Osteocyte (in vitro differentiated cells): Measurements from ENCODE around the gene PNLIP. TPM values are rescaled to one million over a fixed set of nuclear protein-coding genes. Genes with fewer than 3 reads are reported as not detected.

Experiments used
- DNase-seq: peaks from one replicate; pipeline ENCODE4 v3.0.0; 2021; ENCODE audit warnings: mixed read lengths; ENCODE audit not compliant: unreplicated experiment; ENCODE audit errors: extremely low spot score
- H3K27ac Mint-ChIP-seq: one replicate; pipeline ENCODE4 v1.8.0; 2021; ENCODE audit warnings: mild to moderate bottlenecking, mixed read lengths; ENCODE audit not compliant: unreplicated experiment
- H3K27me3 Mint-ChIP-seq: one replicate; pipeline ENCODE4 v1.8.0; 2021; ENCODE audit warnings: mixed read lengths; ENCODE audit not compliant: unreplicated experiment
- H3K36me3 Mint-ChIP-seq: one replicate; pipeline ENCODE4 v1.8.0; 2021; ENCODE audit warnings: mixed read lengths; ENCODE audit not compliant: unreplicated experiment
- H3K4me1 Mint-ChIP-seq: one replicate; pipeline ENCODE4 v1.8.0; 2021; ENCODE audit warnings: mixed read lengths; ENCODE audit not compliant: unreplicated experiment
- H3K4me3 Mint-ChIP-seq: one replicate; pipeline ENCODE4 v1.8.0; 2021; ENCODE audit warnings: mild to moderate bottlenecking, moderate library complexity, mixed read lengths; ENCODE audit not compliant: unreplicated experiment
- H3K9me3 Mint-ChIP-seq: one replicate; pipeline ENCODE4 v1.8.0; 2021; ENCODE audit warnings: mixed read lengths; ENCODE audit not compliant: unreplicated experiment
- long read RNA-seq: library from polyadenylated mRNA; unstranded; transcript quantifications from one replicate; pipeline ENCODE4 v2.0.0, GENCODE V29; 2021
- total RNA-seq: library from RNA; stranded (reverse); gene quantifications from 2 replicates; pipeline ENCODE4 v1.2.1, GENCODE V29; 2021
- TF ChIP-seq, protein P1 (sequence below): fragments of 200-600 bp; sonication (generic); IDR thresholded peaks from 2 replicates; pipeline ENCODE4 v1.5.0; 2021; ENCODE audit warnings: antibody characterized with exemption, mild to moderate bottlenecking, moderate library complexity

The PNLIP gene
- total RNA-seq = not detected in 2 replicates
- long read RNA-seq = 0 reads

DNA sequence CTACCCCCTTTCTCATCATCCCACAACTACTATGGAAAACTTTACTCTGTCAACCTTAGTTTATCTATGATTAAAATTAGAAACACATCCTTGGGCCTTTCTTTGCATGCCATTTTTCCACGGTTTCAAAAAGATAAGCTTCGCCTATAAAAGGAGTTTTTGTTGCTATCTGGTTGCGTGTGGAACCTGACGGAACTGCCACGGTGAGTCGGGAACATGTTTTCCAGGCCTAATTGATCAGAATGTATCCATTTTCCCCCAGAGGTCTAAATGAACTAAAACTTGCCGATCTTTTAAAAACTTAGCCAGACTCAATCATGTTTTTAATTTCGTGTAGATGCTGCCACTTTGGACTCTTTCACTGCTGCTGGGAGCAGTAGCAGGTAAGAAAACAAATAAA is at the start of gene PNLIP:
Gene PNLIP, plus strand, starts transcription at position 176 of the 400 bp plus-strand sequence. Its CDS starts 162 bp downstream, at position 338.
- H3K27me3 Mint-ChIP-seq = peaks cover 6% of the 10 kb centered on the region
- no peak within 1 kb of the TSS for H3K27ac Mint-ChIP-seq
- H3K9me3 Mint-ChIP-seq = no peaks in the 10 kb centered on the region
- no peak within 1 kb of the TSS for H3K4me3 Mint-ChIP-seq
- TF ChIP-seq, protein P1, sequence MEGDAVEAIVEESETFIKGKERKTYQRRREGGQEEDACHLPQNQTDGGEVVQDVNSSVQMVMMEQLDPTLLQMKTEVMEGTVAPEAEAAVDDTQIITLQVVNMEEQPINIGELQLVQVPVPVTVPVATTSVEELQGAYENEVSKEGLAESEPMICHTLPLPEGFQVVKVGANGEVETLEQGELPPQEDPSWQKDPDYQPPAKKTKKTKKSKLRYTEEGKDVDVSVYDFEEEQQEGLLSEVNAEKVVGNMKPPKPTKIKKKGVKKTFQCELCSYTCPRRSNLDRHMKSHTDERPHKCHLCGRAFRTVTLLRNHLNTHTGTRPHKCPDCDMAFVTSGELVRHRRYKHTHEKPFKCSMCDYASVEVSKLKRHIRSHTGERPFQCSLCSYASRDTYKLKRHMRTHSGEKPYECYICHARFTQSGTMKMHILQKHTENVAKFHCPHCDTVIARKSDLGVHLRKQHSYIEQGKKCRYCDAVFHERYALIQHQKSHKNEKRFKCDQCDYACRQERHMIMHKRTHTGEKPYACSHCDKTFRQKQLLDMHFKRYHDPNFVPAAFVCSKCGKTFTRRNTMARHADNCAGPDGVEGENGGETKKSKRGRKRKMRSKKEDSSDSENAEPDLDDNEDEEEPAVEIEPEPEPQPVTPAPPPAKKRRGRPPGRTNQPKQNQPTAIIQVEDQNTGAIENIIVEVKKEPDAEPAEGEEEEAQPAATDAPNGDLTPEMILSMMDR = no peak
- H3K4me1 Mint-ChIP-seq = no peaks in the 10 kb centered on the region
- no peaks in the 10 kb centered on the region for H3K36me3 Mint-ChIP-seq
- no peak for DNase-seq

DNA sequence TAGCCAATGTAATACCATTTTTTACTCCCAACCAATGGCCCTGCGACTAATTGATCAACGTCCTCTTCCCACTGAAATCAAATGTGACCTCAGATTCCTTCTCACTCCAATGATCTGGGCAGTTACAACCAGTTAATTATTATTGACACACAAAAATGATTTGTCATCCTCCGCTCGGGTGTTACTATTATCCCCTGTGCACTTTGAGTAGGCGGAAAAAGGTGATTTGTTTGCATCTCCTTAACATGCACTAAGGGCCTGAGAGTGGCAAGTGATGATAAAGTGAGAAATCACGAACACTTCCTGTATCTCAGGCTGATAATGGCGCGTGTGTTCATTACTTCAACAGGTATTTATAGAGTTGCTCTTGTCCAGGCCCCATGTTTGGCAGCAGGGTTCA is 40.9 kb upstream of the PNLIP start:
- Mint-ChIP-seq H3K27me3 (no peaks in the 10 kb centered on the region), H3K27ac (no peak overlapping the region), H3K36me3 (no peaks in the 10 kb centered on the region), H3K4me3 (no peak overlapping the region), H3K4me1 (no peaks in the 10 kb centered on the region), H3K9me3 (peaks cover 6% of the 10 kb centered on the region)
- TF ChIP-seq, protein P1 = no peak
- no peak for DNase-seq

DNA sequence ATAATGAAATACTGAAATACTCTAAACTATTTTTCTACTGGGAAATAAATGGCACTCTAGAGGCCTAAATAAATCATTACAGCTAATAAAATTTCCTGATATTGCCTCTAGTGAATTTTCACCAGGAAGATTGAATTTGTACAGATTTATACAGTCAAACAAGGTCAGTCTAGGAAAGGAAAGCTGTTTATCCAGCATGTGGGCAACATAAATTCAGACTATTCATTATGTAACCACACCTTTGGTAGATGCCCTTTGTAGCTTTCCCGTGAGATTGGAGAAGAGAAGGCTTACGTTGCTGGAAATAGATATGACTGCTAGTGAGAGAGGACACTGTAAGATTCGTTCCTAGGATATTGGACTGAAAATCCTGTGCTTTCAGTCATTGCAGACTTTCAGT is 35.2 kb upstream of the PNLIP start:
- Mint-ChIP-seq H3K36me3 (no peaks in the 10 kb centered on the region), H3K9me3 (no peaks in the 10 kb centered on the region), H3K27me3 (no peaks in the 10 kb centered on the region), H3K27ac (no peak overlapping the region), H3K4me1 (no peaks in the 10 kb centered on the region), H3K4me3 (no peak overlapping the region)
- TF ChIP-seq, protein P1 = no peak
- DNase-seq = no peak

DNA sequence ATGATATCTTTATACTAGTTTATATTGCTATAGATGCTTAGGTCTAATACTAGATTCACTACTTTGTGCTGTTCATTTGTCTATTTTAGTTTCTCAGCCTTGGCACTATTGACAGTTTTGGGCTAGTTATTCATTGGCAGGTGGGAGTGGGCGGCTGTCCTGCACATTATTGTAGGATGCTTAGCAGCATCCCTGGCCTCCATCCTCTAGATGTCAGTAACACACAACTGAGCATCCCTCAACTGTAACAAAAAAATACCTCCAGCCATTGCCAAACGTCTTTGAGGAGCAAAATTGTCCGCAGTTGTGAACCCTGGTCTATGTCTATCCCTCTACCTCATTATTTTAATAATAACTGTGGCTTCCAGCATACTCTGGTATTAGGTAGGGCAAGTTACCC is 34.4 kb upstream of the PNLIP start:
- H3K27ac Mint-ChIP-seq = no peak overlapping the region
- H3K36me3 Mint-ChIP-seq = no peaks in the 10 kb centered on the region

DNA sequence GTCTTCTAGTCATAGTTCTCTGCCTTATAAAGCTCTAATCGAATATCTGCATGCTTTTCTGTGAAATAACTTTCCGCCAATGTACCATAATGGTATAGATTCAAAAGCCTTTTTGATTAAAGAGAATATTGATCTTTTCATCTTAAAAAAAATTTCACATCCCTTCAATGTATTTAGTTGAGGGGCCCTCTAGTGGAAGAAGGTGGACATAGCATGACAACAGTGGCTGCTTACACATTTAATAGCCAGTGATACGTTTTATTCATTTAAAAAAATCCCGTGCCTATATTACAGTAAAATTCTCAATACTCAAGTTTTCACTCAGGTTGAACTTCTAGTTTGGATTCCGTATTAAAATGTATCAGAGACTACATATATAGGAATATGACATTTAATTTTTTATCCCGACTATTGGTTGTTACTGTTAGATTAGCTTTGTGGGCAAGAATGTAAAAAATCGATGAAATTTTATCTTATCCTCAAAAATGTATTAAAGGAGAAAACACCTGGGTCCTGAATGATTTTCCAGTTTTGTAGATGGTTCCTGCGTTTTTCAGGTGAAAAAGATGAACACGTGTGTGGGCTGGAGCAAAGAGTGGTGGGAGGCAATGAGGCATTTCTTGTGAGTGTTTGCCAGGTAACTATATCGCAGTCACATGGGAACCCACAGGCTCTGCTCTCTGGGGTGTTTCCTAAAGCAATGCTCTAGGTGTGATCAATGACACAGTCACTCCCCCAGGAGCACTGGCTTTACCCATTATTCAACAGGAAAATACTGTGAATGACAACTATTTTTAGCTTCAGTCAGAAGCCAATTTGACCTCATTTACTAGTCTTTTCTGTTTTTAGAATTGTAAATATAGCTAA is 24.1 kb upstream of the PNLIP start:
- Mint-ChIP-seq H3K36me3 (no peaks in the 10 kb centered on the region), H3K4me1 (no peaks in the 10 kb centered on the region), H3K27ac (no peak overlapping the region), H3K4me3 (no peak overlapping the region), H3K9me3 (no peaks in the 10 kb centered on the region), H3K27me3 (peaks cover 16% of the 10 kb centered on the region)
- TF ChIP-seq, protein P1 = peak; percentile 79
- DNase-seq = no peak

More for the DNA sequence above, 34.4 kb upstream of the PNLIP start:
- DNase-seq = no peak
- no peaks in the 10 kb centered on the region for H3K27me3 Mint-ChIP-seq
- H3K9me3 Mint-ChIP-seq = no peaks in the 10 kb centered on the region
- no peak overlapping the region for H3K4me3 Mint-ChIP-seq
- H3K4me1 Mint-ChIP-seq = no peaks in the 10 kb centered on the region
- TF ChIP-seq, protein P1 = no peak
